Measurements from ENCODE around the gene ARHGAP10. TPM values are rescaled to one million over a fixed set of nuclear protein-coding genes. Genes with fewer than 3 reads are reported as not detected.

ARHGAP10 gene
- total and polyA plus RNA-seq, 2 donors (not counting 1 experiment from before 2014, with no cell fraction given) = 0.10 to 0.34 TPM

DNA sequence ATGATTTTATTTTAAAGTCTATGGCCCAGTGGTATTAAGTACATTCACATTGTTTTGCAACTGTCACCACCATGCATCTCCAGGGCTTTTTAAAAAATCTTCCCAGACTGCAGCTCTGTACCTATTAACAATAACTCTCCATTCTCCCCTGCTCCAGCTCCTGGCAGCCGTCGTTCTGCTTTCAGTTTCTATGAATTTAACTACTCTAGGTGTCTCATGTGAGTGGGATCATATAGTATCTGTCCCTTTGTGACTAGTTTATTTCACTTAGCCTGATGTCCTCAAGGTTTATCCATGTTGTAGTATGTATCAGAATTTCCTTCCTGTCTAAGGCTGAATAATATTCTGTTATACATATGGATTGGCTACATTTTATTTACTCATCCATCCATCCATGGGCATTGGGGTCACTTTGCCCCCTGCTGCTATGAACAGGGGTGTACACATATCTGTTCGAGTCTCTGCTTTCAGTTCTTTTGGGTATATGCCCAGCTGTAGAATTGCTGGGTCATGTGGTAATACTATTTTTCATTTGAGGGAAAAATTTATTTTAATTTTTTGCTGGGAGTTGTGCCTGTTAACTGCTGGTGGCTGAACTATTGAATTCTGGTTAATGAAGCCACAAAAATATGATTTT is 131.3 kb downstream of the ARHGAP10 start:
- DNase-seq (no peak), ATAC-seq (ENCODE audit: low read depth) (no peak)
- no peak overlapping the region for H3K27ac ChIP-seq (ENCODE audit: low read length in 2 of 2)
- Mint-ChIP-seq H3K4me1 (no peaks in the 10 kb centered on the region), H3K9me3 (ENCODE audit: insufficient read depth) (no peaks in the 10 kb centered on the region), H3K4me3 (no peak overlapping the region), H3K27ac (no peak overlapping the region), H3K27me3 (peaks cover 5% of the 10 kb centered on the region)
- CTCF ChIA-PET = interaction anchor here (1.1 kb wide), 1 partner anchor 18 kb away, joined by 3 read pairs; no protein-coding TSS in a partner anchor
- H2AFZ ChIP-seq (ENCODE audit: insufficient read depth, low read depth, low read length, poor library complexity, severe bottlenecking) = no peak overlapping the region
- no peaks in the 10 kb centered on the region for H3K27me3 ChIP-seq (replicated peaks in 1 of 4; ENCODE audit: control extremely low read depth in 1 of 4, control insufficient read depth in 3 of 4, insufficient read depth in 4 of 4, low read length in 3 of 4)
- no peak overlapping the region for H3K4me2 ChIP-seq (replicated peaks; ENCODE audit: low read depth, low read length, poor library complexity, severe bottlenecking)
- TF ChIP-seq, protein P1, sequence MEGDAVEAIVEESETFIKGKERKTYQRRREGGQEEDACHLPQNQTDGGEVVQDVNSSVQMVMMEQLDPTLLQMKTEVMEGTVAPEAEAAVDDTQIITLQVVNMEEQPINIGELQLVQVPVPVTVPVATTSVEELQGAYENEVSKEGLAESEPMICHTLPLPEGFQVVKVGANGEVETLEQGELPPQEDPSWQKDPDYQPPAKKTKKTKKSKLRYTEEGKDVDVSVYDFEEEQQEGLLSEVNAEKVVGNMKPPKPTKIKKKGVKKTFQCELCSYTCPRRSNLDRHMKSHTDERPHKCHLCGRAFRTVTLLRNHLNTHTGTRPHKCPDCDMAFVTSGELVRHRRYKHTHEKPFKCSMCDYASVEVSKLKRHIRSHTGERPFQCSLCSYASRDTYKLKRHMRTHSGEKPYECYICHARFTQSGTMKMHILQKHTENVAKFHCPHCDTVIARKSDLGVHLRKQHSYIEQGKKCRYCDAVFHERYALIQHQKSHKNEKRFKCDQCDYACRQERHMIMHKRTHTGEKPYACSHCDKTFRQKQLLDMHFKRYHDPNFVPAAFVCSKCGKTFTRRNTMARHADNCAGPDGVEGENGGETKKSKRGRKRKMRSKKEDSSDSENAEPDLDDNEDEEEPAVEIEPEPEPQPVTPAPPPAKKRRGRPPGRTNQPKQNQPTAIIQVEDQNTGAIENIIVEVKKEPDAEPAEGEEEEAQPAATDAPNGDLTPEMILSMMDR (IDR thresholded peaks at IDR 0.05) = no peak
- no CpG with 5 or more reads among the region's 3 CpGs for WGBS (ENCODE audit: insufficient coverage)
- H3K79me2 ChIP-seq (ENCODE audit: control insufficient read depth, insufficient read depth, low read length) = no peaks in the 10 kb centered on the region
- H3K9me3 ChIP-seq (ENCODE audit: control extremely low read depth in 1 of 3, control insufficient read depth in 2 of 3, insufficient read depth in 1 of 3, low read length in 2 of 3) = no peaks in the 10 kb centered on the region
- no peak overlapping the region for H3K9ac ChIP-seq (ENCODE audit: low read length)
- H3K4me1 ChIP-seq (ENCODE audit: control insufficient read depth in 2 of 2, insufficient read depth in 2 of 2, low read length in 2 of 2) = no peaks in the 10 kb centered on the region
- H3K36me3 ChIP-seq (replicated peaks in 1 of 2; ENCODE audit: control extremely low read depth in 1 of 2, control insufficient read depth in 1 of 2, extremely low read depth in 1 of 2, insufficient read depth in 2 of 2, low read length in 1 of 2) = no peaks in the 10 kb centered on the region
- POLR2A ChIA-PET = no interaction called here
- intact Hi-C loops (cut with micrococcal nuclease) = no loop called here
- H3K4me3 ChIP-seq (ENCODE audit: control extremely low read depth in 1 of 5, extremely low read depth in 1 of 5, insufficient read depth in 1 of 5, low read depth in 2 of 5, low read length in 4 of 5) = no peak overlapping the region
- no peaks in the 10 kb centered on the region for H4K20me1 ChIP-seq (ENCODE audit: control insufficient read depth, insufficient read depth, low read length, poor library complexity, severe bottlenecking)

DNA sequence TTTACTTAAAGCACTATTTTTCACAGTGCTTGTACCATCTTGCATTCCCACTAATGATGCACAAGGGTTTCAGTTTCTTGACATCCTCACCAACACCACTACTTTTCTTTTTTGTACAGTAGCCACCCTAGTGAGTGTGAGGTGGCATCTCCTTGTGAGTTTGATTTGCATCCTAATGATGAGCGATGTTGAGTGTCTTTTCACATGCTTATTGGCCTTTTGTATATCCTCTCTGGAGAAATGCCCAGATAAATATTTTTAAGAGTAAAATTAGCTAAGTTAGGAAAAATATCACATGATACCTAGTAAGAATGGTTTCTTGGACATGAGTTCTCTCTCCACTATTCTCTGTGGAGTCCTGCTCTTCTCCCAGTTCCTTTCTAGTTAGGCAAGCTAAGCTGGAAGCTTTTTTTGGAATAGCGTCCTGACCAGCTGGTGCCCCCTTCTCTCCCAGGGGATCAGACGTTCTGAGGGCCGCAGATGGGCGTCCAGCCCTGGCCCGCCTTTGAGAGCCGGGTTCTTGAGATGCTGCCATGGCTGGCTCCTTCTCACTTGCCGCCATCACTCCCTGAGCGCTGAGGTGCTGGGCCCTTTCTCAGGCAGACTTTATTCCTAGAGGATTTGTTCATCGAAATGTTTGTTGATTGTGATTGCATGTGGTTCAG is 132.1 kb downstream of the ARHGAP10 start:
- Histone ChIP-seq H3K27me3 (replicated peaks in 1 of 4; ENCODE audit: control extremely low read depth in 1 of 4, control insufficient read depth in 3 of 4, insufficient read depth in 4 of 4, low read length in 3 of 4) (no peaks in the 10 kb centered on the region), H3K4me2 (replicated peaks; ENCODE audit: low read depth, low read length, poor library complexity, severe bottlenecking) (no peak overlapping the region), H3K27ac (ENCODE audit: low read length in 2 of 2) (no peak overlapping the region), H4K20me1 (ENCODE audit: control insufficient read depth, insufficient read depth, low read length, poor library complexity, severe bottlenecking) (no peaks in the 10 kb centered on the region), H2AFZ (ENCODE audit: insufficient read depth, low read depth, low read length, poor library complexity, severe bottlenecking) (no peak overlapping the region), H3K9ac (ENCODE audit: low read length) (no peak overlapping the region), H3K4me1 (ENCODE audit: control insufficient read depth in 2 of 2, insufficient read depth in 2 of 2, low read length in 2 of 2) (no peaks in the 10 kb centered on the region), H3K9me3 (ENCODE audit: control extremely low read depth in 1 of 3, control insufficient read depth in 2 of 3, insufficient read depth in 1 of 3, low read length in 2 of 3) (no peaks in the 10 kb centered on the region), H3K36me3 (replicated peaks in 1 of 2; ENCODE audit: control extremely low read depth in 1 of 2, control insufficient read depth in 1 of 2, extremely low read depth in 1 of 2, insufficient read depth in 2 of 2, low read length in 1 of 2) (no peaks in the 10 kb centered on the region), H3K4me3 (ENCODE audit: control extremely low read depth in 1 of 5, extremely low read depth in 1 of 5, insufficient read depth in 1 of 5, low read depth in 2 of 5, low read length in 4 of 5) (no peak overlapping the region), H3K79me2 (ENCODE audit: control insufficient read depth, insufficient read depth, low read length) (no peaks in the 10 kb centered on the region)
- CTCF ChIA-PET = interaction anchor here (1.1 to 1.9 kb wide), 2 partner anchors 18 kb away, joined by 3 to 8 read pairs; no protein-coding TSS in a partner anchor
- Mint-ChIP-seq H3K27me3 (peaks cover under 1% of the 10 kb centered on the region), H3K4me1 (no peaks in the 10 kb centered on the region), H3K4me3 (no peak overlapping the region), H3K9me3 (ENCODE audit: insufficient read depth) (no peaks in the 10 kb centered on the region), H3K27ac (no peak overlapping the region)
- TF ChIP-seq EZH2 (IDR thresholded peaks at IDR 0.05; ENCODE audit: borderline replicate concordance, insufficient read depth, low read depth, low read length, poor library complexity, severe bottlenecking) = no peak
- TF ChIP-seq, protein P1 (IDR thresholded peaks at IDR 0.05) = no peak
- POLR2A ChIA-PET = no interaction called here
- ATAC-seq (ENCODE audit: low read depth) = no peak
- intact Hi-C loops (cut with micrococcal nuclease) = no loop called here
- no peak for DNase-seq
- WGBS (ENCODE audit: insufficient coverage) = 97% methylated on average over 9 of the region's 10 CpGs

All from B cell (primary cell).